OCI-LY7 (cell line): ENCODE results near the gene GRK5.

Experiments used
- EZH2phosphoT487 ChIP-seq: fragments of 200-600 bp; sonication (generic); IDR thresholded peaks from 2 replicates; pipeline ENCODE4 v1.6.1; 2018; ENCODE audit warnings: low read depth, borderline replicate concordance, mild to moderate bottlenecking, mixed run types, antibody characterized with exemption, low read length, moderate library complexity, mixed read lengths
- TF ChIP-seq, protein P1 (sequence below): fragments of 200-600 bp; sonication (generic); conservative IDR thresholded peaks from 2 replicates; pipeline ENCODE4 v1.5.1; 2014; ENCODE audit warnings: mild to moderate bottlenecking, antibody characterized with exemption, low read length, moderate library complexity, mixed read lengths

- TF ChIP-seq, protein P1, sequence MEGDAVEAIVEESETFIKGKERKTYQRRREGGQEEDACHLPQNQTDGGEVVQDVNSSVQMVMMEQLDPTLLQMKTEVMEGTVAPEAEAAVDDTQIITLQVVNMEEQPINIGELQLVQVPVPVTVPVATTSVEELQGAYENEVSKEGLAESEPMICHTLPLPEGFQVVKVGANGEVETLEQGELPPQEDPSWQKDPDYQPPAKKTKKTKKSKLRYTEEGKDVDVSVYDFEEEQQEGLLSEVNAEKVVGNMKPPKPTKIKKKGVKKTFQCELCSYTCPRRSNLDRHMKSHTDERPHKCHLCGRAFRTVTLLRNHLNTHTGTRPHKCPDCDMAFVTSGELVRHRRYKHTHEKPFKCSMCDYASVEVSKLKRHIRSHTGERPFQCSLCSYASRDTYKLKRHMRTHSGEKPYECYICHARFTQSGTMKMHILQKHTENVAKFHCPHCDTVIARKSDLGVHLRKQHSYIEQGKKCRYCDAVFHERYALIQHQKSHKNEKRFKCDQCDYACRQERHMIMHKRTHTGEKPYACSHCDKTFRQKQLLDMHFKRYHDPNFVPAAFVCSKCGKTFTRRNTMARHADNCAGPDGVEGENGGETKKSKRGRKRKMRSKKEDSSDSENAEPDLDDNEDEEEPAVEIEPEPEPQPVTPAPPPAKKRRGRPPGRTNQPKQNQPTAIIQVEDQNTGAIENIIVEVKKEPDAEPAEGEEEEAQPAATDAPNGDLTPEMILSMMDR = no peak
- no peak for TF ChIP-seq EZH2phosphoT487
Measured at GRCh38 chr10:119373294-119374102, 166.1 kb downstream of the GRK5 start.
